Ectodermal cell (in vitro differentiated cells): ENCODE measurements around the gene PIGZ.
A peak's percentile ranks its signal among the peaks of the same experiment; 100 is the strongest.

Experiments used
- H3K27ac ChIP-seq: 2 replicates; pipeline ENCODE4 v1.7.0; 2013; ENCODE audit warnings: mild to moderate bottlenecking, low read depth, low read length; ENCODE audit not compliant: insufficient read depth, poor library complexity, severe bottlenecking
- H3K27me3 ChIP-seq: 2 replicates; pipeline ENCODE4 v1.7.0; 2013; ENCODE audit warnings: mild to moderate bottlenecking, low read length; ENCODE audit not compliant: insufficient read depth, control insufficient read depth, poor library complexity, severe bottlenecking
- H3K36me3 ChIP-seq: one replicate; pipeline ENCODE4 v1.7.0; 2013; ENCODE audit warnings: low read length; ENCODE audit not compliant: control insufficient read depth, insufficient read depth
- H3K4me1 ChIP-seq: one replicate; pipeline ENCODE4 v1.7.0; 2013; ENCODE audit warnings: low read length; ENCODE audit not compliant: control insufficient read depth, insufficient read depth
- H3K4me3 ChIP-seq: 2 replicates; pipeline ENCODE4 v1.7.0; 2013; ENCODE audit warnings: low read depth, low read length, control low read depth; ENCODE audit not compliant: insufficient read depth
- H3K9me3 ChIP-seq: 2 replicates; pipeline ENCODE4 v1.7.0; 2013; ENCODE audit warnings: mild to moderate bottlenecking, low read length, moderate library complexity; ENCODE audit not compliant: control insufficient read depth
- WGBS, 2 experiments: methylation state at CpG; one replicate each; pipeline ENCODE4 v1.1.7; 2013; ENCODE audit warnings: missing lambda C conversion rate in 2 of 2; 5-methylcytosine and 5-hydroxymethylcytosine counted together

The PIGZ gene

GRCh38 chr3:197008436-197009209 lies 40.0 kb upstream of the PIGZ start:
- 93 to 94% methylated on average over 27 of the region's 27 CpGs for WGBS, 2 experiments
- no peak overlapping the region for H3K4me3 ChIP-seq
- no peaks in the 10 kb centered on the region for H3K9me3 ChIP-seq
- no peaks in the 10 kb centered on the region for H3K36me3 ChIP-seq
- peaks cover 19% of the 10 kb centered on the region for H3K4me1 ChIP-seq
- H3K27me3 ChIP-seq, result peaks cover 17% of the 10 kb centered on the region
- H3K27ac ChIP-seq, result no peak overlapping the region

GRCh38 chr3:197007953-197008352 lies 39.3 kb upstream of the PIGZ start:
- WGBS, 2 experiments, result 92 to 93% methylated on average over 8 of the region's 8 CpGs

DNA sequence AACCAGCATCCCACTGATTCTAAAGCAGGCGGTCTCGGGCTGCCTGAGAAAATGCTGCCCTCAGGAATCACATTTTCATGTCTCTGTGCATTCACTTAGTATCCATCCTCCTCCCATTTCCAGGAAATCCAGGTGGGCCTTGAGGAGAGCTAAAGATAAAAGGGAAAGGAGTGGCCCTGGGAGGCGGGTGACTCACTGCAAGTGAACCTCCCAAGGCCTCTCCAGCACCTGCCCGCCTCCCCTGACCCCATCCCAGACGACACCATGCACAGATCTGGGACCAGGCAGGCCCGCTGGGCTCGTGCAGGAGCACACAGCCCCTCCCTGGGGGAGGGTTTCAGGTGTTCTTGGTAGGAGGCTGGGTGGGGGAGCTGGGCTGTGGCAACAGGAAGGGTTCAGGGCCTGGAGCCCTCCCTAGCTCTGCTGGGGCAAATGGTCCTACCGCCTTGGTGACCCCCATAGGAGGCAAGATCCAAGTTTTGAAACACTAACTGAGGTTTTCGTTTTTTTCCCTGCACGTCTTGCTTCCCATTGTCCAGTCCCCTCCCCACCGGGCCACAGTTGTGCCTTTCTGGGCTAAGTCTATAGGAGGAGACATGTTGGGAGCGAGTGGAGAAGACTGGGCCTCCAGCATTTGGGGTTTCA lies 38.8 kb upstream of the PIGZ start:
- Histone ChIP-seq H3K4me1 (peaks cover 18% of the 10 kb centered on the region), H3K9me3 (no peaks in the 10 kb centered on the region)
- 83 to 88% methylated on average over 12 of the region's 12 CpGs for WGBS, 2 experiments

More at GRCh38 chr3:197007953-197008352, 39.3 kb upstream of the PIGZ start:
- Histone ChIP-seq H3K4me1 (peaks cover 19% of the 10 kb centered on the region), H3K27ac (no peak overlapping the region), H3K9me3 (no peaks in the 10 kb centered on the region), H3K4me3 (no peak overlapping the region), H3K36me3 (no peaks in the 10 kb centered on the region), H3K27me3 (peaks cover 20% of the 10 kb centered on the region)

DNA sequence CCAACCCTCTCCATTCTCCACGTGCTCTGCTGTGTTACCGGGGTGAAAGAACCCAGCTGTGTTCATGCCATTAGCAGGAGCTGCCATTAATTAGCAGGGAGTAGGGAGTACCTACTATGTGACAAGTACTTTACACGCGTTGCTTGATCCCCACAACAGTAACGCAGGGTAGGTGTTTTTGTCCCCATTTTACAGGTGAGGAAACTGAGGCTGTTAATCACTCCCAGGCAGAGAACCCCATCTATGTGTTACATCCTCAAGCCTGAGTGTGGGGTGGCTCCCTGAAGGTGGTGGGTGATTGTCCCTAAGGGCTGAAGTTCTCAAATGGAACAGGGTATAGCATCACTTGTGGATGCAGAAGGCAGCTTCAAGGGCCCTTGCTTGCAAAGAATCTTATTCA lies 38.2 kb upstream of the PIGZ start:
- H3K9me3 ChIP-seq, result no peaks in the 10 kb centered on the region
- peaks cover 20% of the 10 kb centered on the region for H3K27me3 ChIP-seq
- H3K36me3 ChIP-seq, result no peaks in the 10 kb centered on the region
- H3K4me3 ChIP-seq, result no peak overlapping the region
- H3K4me1 ChIP-seq, result peaks cover 13% of the 10 kb centered on the region
- no peak overlapping the region for H3K27ac ChIP-seq
- WGBS, 2 experiments, result 93 to 95% methylated on average over 5 of the region's 5 CpGs

More for the DNA sequence above, 38.8 kb upstream of the PIGZ start:
- no peaks in the 10 kb centered on the region for H3K36me3 ChIP-seq
- peaks cover 20% of the 10 kb centered on the region for H3K27me3 ChIP-seq
- H3K4me3 ChIP-seq, result no peak overlapping the region
- no peak overlapping the region for H3K27ac ChIP-seq

DNA sequence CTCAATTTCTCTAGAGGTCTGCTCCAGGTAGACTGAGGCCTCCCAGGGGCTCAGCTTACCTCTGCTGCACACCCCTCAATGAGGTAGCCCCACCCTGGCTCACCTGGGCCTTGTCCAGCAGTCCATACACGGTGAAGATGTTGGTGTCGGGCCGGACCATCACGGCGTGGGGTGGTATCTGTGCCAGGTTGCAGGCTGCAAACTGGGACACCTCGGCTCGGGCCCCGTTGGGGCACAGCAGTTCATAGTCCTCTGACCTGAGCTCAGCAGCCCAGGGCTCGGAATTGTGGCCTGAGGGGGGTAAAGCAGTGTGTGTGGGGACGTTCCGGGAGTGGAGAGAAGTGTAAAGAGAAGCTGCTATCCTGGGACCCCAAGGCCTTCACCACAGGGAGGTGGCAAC lies 37.8 kb upstream of the PIGZ start:
- Histone ChIP-seq H3K4me1 (peaks cover 9% of the 10 kb centered on the region), H3K9me3 (no peaks in the 10 kb centered on the region), H3K27ac (no peak overlapping the region), H3K27me3 (peaks cover 20% of the 10 kb centered on the region), H3K4me3 (no peak overlapping the region), H3K36me3 (no peaks in the 10 kb centered on the region)
- WGBS, 2 experiments, result 95 to 96% methylated on average over 11 of the region's 11 CpGs

- Histone ChIP-seq H3K36me3 (no peaks in the 10 kb centered on the region), H3K4me3 (peak overlapping the region; percentile 49), H3K4me1 (peaks cover 7% of the 10 kb centered on the region), H3K9me3 (no peaks in the 10 kb centered on the region), H3K27me3 (peaks cover 20% of the 10 kb centered on the region), H3K27ac (no peak overlapping the region)
- WGBS, 2 experiments, result 15 to 16% methylated on average over 61 of the region's 61 CpGs
Measured at GRCh38 chr3:197003461-197004385, 35.1 kb upstream of the PIGZ start.

DNA sequence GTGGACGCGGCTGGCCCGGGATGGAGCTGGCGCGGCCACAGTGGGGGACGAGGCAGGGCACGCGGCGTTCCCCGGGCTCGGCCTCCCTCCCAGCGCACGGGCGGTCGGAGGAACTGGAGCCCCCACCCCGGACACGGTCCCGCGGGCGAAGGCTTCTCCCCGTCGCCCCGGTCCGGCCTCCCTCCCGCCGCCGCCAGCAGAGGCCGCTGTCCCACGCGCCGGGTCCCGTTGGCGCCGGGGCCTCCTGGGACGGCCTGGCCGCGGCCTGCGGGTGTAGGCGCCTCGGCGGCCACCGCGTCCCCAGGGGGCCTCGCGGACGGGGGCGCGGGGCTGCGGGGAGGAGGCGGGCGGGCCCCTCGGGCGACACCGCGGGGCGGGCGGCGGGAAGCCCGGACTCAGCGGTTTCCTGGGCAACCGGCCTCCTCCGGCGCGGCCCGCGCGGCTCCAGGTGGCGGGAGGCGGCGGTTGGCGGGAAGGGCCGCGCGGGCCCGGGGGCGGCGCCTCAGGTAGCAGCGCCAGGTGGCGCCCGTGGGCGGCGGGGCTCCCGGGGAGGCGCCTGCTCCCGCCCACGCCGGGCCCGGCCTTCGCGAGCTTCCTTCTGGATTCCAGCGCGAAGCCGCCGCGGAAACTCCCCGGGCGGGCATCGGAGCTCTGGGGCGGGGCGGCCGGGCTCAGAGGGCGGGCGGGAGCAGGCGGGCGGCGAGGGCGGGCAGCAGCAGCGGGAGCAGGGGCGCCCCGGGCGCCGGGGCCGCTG lies 34.2 kb upstream of the PIGZ start:
- Histone ChIP-seq H3K27me3 (peaks cover 20% of the 10 kb centered on the region), H3K4me3 (peak overlapping the region; percentile 49), H3K4me1 (peaks cover 7% of the 10 kb centered on the region), H3K9me3 (no peaks in the 10 kb centered on the region), H3K27ac (no peak overlapping the region), H3K36me3 (no peaks in the 10 kb centered on the region)
- WGBS, 2 experiments, result 1 to 2% methylated on average over 113 of the region's 113 CpGs

- H3K27me3 ChIP-seq, result peaks cover 20% of the 10 kb centered on the region
- H3K4me1 ChIP-seq, result peaks cover 7% of the 10 kb centered on the region
- peak overlapping the region; percentile 49 for H3K4me3 ChIP-seq
- H3K9me3 ChIP-seq, result no peaks in the 10 kb centered on the region
- WGBS, 2 experiments, result 59 to 60% methylated on average over 55 of the region's 55 CpGs
- H3K27ac ChIP-seq, result no peak overlapping the region
- H3K36me3 ChIP-seq, result no peaks in the 10 kb centered on the region
Measured at GRCh38 chr3:197001972-197002700, 33.5 kb upstream of the PIGZ start.
